GM21619 (cell line): ENCODE measurements around the gene USP35.

Experiments
- ATAC-seq: cut with Tn5 transposase; IDR thresholded peaks from one replicate; pipeline ENCODE4 v1.9.1; 2021; ENCODE audit not compliant: unreplicated experiment

Gene USP35, protein sequence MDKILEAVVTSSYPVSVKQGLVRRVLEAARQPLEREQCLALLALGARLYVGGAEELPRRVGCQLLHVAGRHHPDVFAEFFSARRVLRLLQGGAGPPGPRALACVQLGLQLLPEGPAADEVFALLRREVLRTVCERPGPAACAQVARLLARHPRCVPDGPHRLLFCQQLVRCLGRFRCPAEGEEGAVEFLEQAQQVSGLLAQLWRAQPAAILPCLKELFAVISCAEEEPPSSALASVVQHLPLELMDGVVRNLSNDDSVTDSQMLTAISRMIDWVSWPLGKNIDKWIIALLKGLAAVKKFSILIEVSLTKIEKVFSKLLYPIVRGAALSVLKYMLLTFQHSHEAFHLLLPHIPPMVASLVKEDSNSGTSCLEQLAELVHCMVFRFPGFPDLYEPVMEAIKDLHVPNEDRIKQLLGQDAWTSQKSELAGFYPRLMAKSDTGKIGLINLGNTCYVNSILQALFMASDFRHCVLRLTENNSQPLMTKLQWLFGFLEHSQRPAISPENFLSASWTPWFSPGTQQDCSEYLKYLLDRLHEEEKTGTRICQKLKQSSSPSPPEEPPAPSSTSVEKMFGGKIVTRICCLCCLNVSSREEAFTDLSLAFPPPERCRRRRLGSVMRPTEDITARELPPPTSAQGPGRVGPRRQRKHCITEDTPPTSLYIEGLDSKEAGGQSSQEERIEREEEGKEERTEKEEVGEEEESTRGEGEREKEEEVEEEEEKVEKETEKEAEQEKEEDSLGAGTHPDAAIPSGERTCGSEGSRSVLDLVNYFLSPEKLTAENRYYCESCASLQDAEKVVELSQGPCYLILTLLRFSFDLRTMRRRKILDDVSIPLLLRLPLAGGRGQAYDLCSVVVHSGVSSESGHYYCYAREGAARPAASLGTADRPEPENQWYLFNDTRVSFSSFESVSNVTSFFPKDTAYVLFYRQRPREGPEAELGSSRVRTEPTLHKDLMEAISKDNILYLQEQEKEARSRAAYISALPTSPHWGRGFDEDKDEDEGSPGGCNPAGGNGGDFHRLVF

DNA sequence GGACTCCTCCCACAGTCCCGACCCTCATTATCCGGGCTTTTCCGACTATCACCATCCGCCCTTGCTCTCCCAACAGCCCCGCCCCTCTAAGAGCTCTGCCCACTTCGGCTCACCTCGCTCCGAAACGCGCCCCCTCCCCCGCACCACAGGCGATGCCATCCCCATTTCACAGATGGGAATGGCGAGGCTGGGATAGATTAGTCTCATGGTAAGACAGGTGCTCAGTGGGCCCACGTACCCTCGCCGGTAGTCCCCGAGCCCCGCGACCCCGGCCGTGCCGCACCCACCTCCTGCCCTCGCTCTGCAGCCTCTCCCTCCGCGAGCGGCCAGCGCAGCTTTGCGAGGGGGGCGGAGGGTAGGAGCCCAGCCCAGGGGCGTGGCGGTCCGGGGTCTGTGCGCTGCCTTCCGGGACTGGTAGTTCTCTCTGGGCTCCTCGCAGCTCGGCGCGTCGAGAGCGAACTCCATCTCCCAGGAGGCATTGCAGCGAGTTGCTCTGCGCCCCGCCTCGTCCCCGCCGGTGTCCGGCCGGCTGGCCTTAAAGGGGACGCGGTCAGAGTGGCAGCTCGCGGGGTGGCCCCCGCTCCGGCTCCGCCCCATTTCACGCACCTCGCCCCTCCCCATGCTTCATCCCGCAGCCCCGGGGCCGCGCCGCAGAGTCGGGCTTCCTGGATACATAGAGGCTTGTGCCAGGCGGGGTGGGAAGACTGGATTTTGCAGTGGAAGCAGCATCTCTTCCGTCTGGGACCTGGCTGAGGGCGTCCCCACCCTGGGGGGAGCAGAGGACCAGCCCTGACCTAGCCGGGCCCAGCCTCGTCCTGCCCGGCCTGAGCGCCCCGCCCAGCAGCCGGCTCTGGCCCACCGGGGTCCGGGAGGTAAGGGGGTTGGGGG is at the start of gene USP35, which contains the start of gene KCTD21:
Gene USP35, plus strand, starts transcription at position 634 of the 888 bp plus-strand sequence. CDS start 7,327 bp downstream, outside the sequence.
Gene KCTD21, minus strand, starts transcription at position 341 of the 888 bp plus-strand sequence. CDS start 14,072 bp downstream, outside the sequence.
- ATAC-seq: peak; percentile 96

DNA sequence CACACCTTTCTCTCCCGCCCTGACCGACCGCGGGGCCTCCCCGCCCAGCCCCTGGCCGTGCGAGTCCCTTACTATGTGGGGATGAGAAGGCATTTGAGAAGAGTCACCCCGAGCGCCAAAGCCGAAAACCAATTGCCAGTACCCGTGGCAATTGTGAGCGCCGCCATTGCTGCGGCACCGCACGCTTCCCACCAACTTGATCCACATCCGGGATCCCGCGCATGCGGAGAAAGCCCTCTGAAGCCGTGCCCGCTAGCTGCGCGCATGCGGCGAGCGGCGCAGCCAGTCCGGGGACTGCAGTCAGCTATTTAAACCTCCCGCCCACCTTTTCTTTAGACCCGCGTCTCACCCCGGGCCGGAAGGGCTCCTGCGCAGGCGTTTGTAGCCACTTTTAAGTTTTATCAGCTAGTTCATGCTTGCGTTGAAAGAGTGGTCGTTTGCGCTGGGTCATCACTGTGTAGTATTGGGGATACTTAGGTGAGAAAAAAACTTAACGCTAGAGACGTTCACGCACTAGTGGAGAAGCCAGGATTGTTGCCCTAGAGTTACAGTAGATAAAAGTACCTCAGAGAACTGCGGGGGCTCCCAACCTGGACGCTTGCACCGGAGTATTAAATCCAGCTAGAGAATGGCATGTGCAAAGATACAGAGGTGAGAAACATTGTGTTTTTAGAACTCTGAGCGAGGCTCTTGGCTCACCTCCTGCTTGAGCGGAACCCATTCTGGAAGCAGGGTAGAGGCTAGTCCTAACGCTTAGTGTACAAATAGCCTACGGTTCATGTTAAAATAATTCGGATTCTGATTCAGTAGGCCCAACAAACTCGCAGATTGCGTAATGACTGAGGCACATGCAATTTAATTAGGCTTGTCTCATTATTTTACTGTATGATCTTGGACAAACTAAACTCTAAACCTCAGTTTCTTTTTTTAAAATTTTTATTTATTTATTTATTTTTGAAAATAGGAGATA is 49.0 kb upstream of the USP35 start, which contains the start of gene ALG8:
Gene ALG8, minus strand, starts transcription at position 205 of the 970 bp plus-strand sequence. Its CDS starts 38 bp downstream, at position 167.
- ATAC-seq: peak; percentile 93

DNA sequence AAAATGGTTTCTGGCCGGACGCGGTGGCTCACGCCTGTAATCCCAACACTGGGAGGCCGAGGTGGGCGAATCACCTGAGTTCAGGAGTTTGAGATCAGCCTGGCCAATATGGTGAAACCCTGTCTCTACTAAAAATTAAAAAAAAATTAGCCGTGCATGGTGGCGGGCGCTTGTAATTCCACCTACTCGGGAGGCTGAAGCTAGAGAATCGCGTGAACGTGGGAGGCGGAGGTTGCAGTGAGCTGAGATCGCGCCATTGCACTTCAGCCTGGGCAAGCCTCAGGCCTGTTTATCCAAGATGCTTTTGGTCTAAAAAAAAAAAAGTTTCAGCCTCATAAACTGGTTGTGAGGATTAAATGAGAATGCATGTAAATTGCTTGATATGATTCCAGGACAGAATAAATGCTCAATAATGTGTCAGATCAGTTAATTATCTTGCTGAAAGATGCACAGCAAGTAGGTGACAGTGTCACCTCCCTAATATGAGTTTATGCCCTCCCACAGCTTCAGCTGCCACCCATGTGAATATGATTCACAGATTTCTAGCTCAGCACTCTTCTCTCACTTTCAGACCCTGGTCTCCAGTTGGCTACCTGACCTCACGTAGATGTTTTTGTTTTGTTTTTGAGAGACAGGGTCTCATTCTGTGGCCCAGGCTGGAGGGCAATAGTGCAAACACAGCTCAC is 48.2 kb upstream of the USP35 start:
- ATAC-seq: no peak

DNA sequence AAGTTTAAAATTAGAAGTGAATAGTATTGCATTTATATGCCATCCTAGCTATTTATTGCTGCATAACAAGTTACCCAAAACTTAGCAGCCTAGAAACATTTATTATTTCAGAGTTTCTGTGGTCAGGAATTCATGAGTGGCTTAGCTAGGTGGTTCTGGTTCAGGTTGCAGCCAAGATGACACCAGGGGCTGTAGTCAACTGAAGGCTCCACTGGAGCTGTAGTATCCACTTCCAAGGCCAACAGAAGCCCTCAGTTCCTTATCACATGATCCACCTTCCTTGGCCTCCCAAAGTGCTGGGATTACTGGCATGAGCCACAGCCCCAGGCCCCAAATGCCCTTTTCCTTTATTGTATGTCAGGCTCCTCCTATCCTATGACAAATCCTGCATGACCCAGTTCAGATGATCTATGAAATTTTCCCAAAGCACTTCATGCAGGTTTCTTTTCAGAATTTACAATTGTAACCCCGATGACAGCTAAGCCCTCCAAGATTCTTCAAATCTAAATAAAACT is 43.2 kb upstream of the USP35 start:
- ATAC-seq: no peak

DNA sequence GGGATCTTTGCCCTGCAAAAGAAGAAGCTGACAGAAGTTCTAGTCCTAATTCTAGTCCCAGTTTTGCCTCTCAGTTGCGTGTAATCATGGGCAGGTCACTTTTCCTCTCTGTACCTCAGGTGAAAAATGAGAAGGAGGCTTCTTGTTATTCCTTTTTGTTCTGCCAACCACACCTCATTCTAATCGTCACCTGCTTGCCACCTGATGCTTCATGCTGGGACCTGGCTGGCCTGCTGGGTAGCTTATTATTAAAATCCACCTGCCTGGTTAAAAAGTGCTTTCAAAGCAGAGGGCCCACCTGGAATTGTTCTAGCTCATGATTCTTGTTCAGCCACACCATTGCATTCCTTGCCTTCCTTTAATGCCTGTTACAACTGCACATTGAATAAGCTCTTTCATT is 40.9 kb upstream of the USP35 start:
- ATAC-seq: no peak

DNA sequence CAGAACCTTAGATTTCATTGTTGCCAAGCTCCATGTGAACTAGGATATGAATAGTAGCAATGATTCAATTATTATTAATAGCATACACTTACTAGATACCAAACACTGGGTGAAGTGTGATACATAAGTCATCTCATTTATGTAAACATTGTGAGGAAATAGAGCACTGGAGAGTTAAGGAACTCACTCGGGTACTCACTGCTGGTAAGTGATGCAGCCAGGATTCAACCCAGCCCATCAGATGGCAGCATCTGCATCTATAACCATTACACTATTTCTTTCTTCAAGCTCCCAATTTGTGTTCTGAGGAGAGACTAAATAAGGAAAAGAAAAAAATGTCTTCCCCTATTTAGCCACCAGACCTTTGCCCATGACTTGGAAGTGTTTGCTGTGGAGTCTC is 39.1 kb upstream of the USP35 start:
- ATAC-seq: no peak

DNA sequence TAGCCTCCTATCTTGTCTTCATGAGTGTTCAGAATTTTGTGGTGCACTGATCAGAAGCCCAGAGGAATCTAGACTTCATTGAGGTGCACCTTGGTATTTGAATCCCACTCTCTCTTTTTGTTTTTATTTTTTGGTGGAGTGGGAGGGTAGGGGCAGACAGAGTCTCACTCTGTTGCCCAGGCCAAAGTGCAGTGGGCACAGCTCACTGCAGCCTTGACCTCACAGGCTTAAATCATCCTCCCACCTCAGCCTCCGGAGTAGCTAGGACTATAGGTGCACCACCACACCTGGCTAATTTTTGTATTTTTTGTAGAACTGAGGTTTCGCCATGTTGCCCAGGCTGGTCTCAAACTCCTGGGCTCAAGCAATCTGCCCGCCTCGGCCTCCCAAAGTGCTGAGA is 38.4 kb upstream of the USP35 start:
- no peak for ATAC-seq

DNA sequence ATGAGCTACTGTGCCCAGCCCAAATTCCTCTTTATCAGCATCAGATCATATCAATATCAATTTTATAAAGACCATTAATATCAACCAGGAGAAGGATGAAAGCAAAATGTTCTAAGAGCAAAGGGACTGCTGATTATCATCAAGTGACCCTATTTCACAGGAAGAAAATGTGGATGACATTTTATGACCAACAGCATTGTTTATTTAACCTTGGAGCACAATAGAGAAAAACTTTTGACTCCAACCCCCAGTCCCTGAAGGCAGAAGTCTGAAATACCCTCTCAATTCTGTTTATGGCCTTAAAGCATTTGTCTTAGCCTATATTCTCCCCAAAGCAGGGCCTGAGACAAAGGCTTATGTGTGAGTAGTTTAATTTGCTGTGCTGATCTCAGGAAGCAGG is 38.0 kb upstream of the USP35 start:
- no peak for ATAC-seq

DNA sequence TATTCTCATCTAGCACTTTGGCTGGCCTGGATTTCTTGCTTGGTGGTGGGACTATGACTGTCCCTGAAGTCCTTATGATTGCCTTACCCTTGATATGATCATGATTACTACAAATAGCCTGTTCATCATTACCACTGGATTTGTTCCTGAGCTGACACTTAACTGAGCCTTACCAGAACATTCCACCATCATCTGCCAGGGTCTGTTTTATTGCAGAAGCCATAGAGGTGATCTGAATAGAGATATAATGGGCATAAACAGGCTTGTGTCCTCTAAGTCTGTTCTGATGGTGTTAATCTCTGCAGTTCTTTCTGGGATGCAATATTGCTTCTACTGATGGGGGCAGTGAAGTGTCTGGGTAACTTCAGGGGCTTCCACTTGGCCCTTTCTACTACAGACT is 36.9 kb upstream of the USP35 start:
- ATAC-seq: no peak

DNA sequence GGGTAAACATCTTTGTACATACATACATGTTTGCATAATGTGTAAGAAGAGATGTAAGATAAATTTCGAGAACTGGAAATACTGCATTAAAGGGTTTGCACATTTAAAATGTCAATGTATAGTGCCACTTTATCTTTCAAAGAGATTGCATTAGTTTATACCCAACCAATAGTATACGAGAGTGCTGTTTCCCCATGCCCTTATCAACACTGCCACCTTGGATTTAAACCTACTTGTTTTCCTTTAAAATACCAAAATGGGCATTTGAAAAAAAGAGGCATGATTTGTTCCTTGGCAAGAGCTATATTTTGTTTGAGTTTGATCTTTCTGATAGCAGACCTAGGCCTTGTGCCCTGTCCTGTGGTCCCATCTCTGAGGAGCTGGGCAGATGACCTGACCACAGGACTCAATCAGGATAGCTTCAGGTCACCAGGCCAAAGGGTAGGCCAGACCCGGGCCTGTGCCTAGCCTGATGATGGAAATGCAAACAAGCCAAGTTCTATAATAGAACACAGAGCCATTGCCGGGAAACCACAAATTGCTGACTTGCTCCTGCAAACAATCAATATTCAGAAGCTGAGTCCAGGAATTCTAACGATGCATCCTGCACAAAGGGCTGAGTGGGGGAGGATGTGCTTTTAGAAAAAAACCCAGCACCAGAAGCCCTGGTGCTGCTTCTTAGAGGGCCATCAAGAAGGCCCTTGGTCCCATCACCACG is 32.4 kb upstream of the USP35 start:
- ATAC-seq: no peak

DNA sequence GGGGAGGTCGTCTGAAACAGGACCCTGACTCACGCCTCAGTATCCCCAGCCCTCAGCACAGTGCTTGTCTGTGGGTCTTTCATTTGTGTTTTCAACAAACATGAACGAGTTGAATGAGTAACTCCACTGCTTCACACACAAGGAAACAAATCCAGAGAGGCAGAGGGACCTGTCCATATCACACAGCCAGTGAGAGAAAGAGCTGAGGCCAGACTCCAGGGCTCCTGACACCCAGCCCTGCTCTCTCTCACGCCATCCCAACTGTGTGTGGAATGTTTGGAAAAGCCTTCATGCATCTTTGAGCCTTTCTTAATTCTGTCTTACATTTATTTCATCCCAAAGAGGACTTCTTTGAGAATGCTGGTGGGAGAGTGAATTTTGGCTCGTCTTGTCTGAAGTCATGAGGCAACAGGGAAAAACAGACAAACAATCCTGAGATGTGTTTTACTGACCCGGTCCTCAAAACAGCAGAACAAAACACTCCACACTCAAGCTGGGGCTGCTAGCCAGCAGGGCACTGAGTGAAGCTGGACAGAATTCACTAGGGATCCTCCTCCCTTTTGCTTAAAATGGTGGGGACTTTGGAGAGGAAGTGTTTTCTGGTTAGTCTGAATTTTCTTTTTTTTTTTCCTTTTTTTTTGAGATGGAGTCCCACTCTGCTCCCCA is 29.6 kb upstream of the USP35 start:
- no peak for ATAC-seq

DNA sequence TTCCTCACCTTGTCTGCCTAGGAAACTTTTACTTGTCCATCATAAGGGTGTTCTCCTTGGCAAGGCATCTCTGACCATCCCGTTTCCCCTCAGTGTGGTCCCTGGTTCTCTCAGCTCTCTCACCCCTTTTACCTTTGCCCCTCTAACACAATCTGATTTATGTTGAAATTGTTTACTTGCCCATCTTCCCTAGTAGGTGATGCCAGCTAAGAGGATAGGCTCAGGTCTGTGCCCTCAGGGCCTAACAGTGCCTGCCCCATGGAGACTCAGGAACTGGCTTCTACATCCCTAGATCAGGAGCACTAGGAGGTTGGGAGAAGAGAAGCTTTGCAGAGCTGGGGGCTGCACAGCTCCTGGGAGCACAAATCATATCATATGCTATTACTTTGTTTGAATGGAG is 28.2 kb upstream of the USP35 start:
- ATAC-seq: no peak

DNA sequence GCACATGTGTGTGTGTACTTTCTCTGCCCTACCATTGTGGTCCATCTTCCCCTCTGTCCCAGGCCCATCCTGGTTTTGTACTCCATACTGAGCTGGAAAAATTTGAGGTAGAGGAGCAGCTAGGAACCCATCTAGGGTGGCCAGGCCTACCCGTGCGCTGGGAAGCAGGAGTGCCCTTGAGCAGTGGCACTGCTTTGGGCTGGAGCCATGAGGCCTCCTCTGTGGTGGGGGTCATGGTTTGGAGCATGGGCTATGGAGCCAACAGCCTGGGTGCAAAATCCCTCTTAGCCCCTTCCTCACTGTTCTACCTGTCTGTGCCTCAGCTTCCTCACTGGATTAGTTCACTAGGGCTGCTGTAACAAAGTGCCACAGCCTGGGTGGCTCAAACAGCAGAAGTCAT is 27.4 kb upstream of the USP35 start:
- no peak for ATAC-seq

DNA sequence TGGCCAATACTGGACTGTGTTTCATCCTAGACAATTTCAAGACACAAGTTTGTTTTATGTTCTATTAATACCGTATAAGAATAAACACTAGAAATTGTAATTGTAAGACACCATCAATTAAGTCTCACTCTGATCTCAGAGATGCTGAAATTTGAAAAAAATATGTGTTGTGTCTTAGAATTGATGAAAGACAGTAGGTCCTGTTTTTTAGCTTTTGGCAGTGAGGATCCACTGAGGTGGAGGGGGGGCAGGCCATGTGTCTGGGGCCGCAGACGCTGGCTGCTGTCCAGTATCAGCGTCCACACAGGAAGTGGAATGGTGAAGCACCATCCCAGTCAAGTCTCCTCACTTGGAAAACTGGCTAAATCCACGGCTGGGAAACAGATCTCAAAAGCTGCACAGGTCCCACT is 26.8 kb upstream of the USP35 start:
- no peak for ATAC-seq

DNA sequence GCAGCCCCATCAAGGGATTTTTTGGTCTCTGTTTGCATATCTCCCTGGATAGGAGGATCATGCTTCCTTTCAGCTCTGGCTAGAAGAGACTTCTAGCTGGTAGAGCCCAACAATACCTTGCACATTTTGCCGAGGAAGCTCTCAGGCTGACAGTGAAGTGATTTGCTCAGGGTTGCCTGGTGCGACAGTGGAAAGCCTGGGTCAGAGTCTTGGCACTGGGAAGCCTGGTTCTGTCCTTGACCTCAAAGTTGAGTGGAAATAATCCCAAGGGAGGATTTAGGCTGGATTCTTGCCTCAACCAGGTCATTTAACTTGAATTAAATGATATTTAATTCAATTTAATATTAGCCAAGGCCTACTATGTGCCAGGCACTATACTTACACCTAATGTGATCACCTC is 24.9 kb upstream of the USP35 start:
- no peak for ATAC-seq

DNA sequence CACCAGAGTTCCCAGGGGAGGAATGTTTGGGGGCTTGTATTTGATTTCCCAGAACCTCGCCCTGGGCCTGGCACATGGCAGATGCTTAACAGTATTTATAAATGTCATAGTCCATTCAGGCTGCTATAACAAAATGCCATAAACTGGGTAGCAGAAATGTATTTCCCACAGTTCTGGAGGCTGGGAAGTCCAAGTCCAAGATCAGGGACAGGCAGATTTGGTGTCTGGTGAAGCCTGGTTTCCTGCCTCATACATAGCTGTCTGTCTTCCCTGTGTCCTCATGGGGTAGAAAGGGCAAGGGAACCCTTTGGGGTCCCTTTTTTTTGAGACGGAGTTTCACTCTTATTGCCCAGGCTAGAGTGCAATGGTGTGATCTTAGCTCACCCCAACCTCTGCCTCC is 24.2 kb upstream of the USP35 start:
- ATAC-seq: no peak

DNA sequence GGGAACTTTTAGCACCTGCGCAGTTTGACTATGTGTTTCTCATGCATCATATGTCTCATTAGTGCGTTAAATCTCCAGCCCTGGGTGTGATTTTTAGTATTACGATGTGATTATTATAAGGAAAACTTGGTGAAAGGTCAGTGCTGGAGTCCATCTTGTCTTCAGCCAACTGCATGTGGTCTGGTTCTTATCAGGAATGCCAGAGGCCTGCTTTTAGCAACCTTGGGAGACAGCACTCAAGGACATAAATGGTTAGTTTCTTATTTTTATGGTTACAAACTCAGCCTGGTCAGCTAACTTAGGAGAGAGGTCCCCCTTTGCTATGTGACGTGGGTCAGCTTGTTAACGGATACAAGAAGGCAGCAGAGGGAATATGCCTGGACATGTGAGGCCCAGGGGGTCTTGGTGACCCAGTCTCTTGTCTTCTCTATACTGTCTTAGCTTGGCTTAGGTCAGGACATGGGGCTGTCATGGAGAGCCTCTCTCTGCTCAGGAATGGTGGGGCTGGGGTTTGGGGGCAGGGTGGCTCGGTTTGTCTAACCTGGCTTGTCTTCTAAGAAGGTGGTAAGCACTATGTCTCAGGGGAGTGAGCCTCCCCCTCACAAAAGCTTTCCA is 21.8 kb upstream of the USP35 start:
- ATAC-seq: no peak
